NCI-H1930 (cell line): ENCODE results near the gene OTOG.
"Not testable (repeated sequence)": the region's sequence is repeated elsewhere in the genome, so short reads cannot be mapped to it uniquely, and the experiment has no call there.

Experiments
- DNase-seq, 2 experiments: peaks; one replicate each; lab custom pipeline; 2025; lab: John Stamatoyannopoulos, UW

Gene OTOG

GRCh38 chr11:17604201-17604914 lies 57.3 kb downstream of the OTOG start:
- DNase-seq = no peak

- DNase-seq = no peak
Observed at GRCh38 chr11:17604915-17605233, 57.8 kb downstream of the OTOG start.

- no peak for DNase-seq
Observed at GRCh38 chr11:17605651-17606122, 58.6 kb downstream of the OTOG start.

- DNase-seq = no peak
Observed at GRCh38 chr11:17606233-17607082, 59.4 kb downstream of the OTOG start.

DNA sequence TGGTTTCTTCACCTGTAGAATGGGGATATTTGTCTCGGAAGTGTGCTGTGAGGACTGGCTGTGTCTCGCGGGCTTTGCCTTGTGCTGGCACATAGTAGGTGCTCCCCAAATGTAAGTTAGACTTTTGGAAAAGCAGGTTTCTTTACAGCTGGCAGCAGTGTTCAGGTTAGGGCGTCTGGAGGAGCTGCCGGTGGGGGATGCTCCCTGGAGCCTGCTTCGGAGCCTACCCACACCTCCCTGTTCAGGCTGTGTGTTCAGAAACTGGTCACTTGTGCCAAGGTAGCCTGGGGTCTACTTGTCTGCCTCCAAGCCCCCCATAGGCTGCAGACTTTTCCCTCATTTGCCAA lies 60.0 kb downstream of the OTOG start:
- no peak for DNase-seq

GRCh38 chr11:17607591-17608570 lies 60.8 kb downstream of the OTOG start:
- no peak for DNase-seq

- no peak for DNase-seq
Observed at GRCh38 chr11:17608821-17609220, 61.8 kb downstream of the OTOG start.

GRCh38 chr11:17609291-17610084 lies 62.4 kb downstream of the OTOG start:
- no peak for DNase-seq

DNA sequence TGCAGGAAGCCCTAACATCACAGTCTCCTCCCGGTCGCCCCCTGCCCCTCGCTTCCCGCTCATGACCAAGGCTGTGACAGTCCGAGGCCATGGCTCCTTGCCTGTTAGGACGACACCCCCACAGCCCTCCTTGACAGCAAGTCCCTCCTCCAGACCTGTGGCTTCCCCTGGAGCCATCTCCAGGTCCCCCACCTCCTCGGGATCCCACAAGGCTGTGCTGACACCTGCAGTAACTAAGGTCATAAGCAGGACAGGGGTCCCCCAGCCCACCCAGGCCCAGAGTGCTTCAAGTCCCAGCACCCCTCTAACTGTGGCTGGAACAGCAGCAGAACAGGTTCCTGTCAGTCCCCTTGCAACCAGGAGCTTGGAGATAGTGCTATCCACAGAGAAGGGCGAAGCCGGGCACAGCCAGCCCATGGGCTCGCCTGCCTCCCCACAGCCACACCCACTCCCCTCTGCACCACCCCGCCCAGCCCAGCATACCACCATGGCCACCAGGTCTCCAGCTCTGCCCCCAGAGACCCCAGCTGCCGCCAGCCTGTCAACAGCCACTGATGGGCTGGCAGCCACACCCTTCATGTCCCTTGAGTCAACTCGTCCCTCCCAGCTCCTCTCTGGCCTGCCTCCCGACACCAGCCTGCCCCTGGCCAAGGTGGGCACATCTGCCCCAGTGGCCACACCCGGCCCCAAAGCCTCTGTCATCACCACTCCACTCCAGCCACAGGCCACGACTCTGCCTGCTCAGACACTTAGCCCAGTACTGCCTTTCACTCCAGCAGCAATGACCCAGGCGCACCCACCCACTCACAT lies 63.2 kb downstream of the OTOG start:
- no peak for DNase-seq

- no peak for DNase-seq
Observed at GRCh38 chr11:17611049-17611448, 64.0 kb downstream of the OTOG start.

GRCh38 chr11:17611503-17612220 lies 64.6 kb downstream of the OTOG start:
- DNase-seq = no peak

GRCh38 chr11:17612221-17613188 lies 65.4 kb downstream of the OTOG start:
- no peak for DNase-seq

DNA sequence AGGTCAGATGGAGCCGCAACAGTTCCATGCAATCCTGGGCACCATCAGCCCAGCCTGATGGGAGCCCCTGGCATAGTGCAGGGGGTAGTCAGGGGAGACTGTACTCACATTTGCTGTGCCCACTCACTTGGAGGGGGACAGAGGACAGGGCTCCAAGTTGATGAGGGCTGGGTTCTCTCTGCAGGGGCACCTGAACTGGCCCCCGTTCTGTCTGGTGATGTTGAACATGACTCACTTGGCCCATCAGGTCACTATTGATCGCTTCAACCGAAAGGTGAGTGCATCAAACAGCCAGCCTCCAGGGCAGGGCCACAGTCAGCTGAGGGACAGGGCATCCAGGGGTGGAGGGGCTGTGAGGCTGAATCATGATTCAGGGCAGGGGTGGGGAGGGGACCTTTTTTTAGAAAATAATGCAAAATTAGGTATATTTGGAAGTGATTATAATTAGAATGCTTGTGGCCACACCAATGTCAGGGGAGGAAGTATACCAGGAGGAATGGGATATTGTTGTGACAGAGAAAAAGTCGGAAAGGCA lies 66.4 kb downstream of the OTOG start:
- no peak for DNase-seq

DNA sequence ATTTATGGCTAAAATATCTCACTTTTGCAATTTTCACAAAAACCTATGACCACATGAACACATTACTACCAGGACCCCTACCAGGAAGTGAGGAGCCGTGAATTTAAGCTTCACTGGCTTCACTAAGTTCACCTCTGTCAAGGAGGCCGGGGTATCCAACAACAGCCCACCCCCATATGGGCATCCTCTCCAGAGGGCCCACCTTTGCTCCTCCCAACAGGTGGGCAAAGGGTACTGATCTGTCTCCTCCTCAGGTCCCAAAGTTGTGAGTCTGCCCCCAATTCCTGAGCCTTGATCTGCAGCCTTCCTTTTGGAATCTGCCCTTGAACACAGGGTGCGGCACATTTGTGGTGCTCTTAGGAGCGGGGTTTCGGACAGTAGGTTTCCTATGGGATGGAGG lies 66.9 kb downstream of the OTOG start:
- DNase-seq = no peak

DNA sequence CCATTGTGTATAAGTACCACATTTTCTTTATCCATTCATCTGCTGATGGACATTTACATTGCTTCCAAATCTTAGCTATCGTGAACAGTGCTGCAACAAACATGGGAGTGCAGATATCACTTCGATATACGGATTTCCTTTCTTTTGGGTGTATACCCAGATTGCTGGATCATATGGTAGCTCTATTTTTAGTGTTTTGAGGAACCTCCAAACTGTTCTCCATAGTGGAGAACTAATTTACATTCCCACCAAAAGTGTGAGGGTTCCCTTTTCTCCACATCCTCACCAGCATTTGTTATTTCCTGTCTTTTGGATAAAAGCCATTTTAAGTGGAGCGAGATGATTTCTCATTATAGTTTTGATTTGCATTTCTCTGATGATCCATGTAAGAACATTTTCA lies 75.7 kb downstream of the OTOG start:
- DNase-seq = not testable (repeated sequence)

DNA sequence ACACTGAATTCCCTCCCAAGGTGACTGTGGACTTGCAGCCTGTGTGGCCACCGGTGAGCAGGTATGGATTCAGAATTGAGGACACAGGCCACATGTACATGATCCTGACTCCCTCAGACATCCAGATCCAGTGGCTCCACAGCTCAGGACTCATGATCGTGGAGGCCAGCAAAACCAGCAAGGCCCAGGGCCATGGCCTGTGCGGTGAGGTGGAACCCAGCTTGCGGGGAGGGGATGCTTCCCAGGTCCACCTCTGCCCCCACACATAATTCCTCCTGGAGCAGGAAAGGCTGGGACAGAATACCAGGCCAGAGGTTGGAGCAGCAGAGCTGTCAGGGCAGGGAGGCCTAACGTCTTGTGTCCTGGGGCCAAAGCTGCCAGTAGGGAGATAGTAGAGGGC lies 82.1 kb downstream of the OTOG start:
- DNase-seq = no peak

DNA sequence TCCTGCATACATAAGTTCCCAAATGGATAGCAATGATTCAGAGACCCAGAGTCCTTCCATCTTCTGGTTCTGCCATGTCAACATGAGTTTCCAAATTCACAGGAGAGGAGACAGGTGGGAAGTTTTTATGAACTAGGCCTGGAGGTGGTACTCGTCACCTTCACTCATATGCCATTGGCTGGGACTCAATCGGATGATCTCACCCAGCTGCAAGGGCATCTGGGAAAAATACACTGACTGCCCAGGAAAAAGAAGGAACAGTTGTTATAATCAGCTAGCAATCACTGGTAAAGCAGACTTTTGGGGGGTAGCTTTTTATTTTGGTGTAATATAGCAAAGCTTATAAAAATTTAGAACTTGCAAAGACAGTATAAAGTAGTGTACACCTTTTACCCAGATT lies 83.9 kb downstream of the OTOG start:
- no peak for DNase-seq

GRCh38 chr11:17631702-17632365 lies 84.8 kb downstream of the OTOG start:
- DNase-seq = no peak
